ENCODE measurements around the gene SNX20.

DNA sequence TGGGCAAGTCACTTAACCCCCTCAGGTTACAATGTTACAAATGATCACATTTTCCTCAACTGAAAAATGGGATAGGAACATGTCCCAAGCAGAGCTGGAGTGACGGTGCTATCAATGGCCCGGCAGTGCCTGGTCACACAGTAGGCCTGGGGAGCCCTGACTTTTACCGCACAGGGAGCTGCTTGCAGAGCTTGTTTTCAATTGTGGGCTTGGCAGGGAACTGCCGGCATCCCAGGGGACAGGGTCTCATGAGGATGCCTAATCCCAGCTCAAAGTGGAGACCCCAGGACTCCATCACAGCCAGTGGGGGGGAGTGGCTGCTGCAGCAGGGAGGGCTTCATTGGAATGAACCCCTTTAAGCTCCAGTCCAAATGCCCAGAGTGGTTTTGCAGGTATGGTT is 11.4 kb downstream of the SNX20 start:
- TF ChIP-seq POLR2A (IDR thresholded peaks at IDR 0.05; ENCODE audit: low read depth, low read length): no peak
- no peak for TF ChIP-seq MTA3 (IDR thresholded peaks at IDR 0.05; ENCODE audit: borderline replicate concordance, low read length)
- TF ChIP-seq, protein P1, sequence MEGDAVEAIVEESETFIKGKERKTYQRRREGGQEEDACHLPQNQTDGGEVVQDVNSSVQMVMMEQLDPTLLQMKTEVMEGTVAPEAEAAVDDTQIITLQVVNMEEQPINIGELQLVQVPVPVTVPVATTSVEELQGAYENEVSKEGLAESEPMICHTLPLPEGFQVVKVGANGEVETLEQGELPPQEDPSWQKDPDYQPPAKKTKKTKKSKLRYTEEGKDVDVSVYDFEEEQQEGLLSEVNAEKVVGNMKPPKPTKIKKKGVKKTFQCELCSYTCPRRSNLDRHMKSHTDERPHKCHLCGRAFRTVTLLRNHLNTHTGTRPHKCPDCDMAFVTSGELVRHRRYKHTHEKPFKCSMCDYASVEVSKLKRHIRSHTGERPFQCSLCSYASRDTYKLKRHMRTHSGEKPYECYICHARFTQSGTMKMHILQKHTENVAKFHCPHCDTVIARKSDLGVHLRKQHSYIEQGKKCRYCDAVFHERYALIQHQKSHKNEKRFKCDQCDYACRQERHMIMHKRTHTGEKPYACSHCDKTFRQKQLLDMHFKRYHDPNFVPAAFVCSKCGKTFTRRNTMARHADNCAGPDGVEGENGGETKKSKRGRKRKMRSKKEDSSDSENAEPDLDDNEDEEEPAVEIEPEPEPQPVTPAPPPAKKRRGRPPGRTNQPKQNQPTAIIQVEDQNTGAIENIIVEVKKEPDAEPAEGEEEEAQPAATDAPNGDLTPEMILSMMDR (IDR thresholded peaks at IDR 0.05 in 2 of 3, conservative IDR thresholded peaks at IDR 0.05 in 1 of 3; ENCODE audit: control insufficient read depth in 2 of 3, extremely low read depth in 1 of 3, insufficient read depth in 1 of 3, low read depth in 3 of 3, low read length in 3 of 3): no peak
- no peak for TF ChIP-seq GABPA (IDR thresholded peaks at IDR 0.05; ENCODE audit: low read depth)

Data from GM12878 (cell line).